HUES6 (cell line): ENCODE results near the gene ITGB5.
"Not testable (repeated sequence)": the region's sequence is repeated elsewhere in the genome, so short reads cannot be mapped to it uniquely, and the experiment has no call there.

ENCODE experiments used
- H3K27ac ChIP-seq: 2 replicates; pipeline ENCODE4 v1.7.0; 2013; ENCODE audit warnings: low read depth, mild to moderate bottlenecking, low read length, inconsistent platforms
- H3K27me3 ChIP-seq: 2 replicates; pipeline ENCODE4 v1.6.1; 2013; ENCODE audit warnings: low read length; ENCODE audit not compliant: control insufficient read depth, insufficient read depth
- H3K36me3 ChIP-seq: 2 replicates; pipeline ENCODE4 v1.6.1; 2013; ENCODE audit warnings: low read length; ENCODE audit not compliant: control insufficient read depth, insufficient read depth
- H3K4me1 ChIP-seq: 2 replicates; pipeline ENCODE4 v1.6.1; 2013; ENCODE audit warnings: low read length; ENCODE audit not compliant: control insufficient read depth, insufficient read depth
- H3K4me3 ChIP-seq: 2 replicates; pipeline ENCODE4 v1.5.1; 2013; ENCODE audit warnings: low read depth, low read length
- H3K9ac ChIP-seq: one replicate; pipeline ENCODE4 v1.6.1; 2013; ENCODE audit warnings: mild to moderate bottlenecking, low read length
- H3K9me3 ChIP-seq: 2 replicates; pipeline ENCODE4 v1.6.1; 2013; ENCODE audit warnings: low read depth, low read length; ENCODE audit not compliant: control insufficient read depth, insufficient read depth

ITGB5 gene

DNA sequence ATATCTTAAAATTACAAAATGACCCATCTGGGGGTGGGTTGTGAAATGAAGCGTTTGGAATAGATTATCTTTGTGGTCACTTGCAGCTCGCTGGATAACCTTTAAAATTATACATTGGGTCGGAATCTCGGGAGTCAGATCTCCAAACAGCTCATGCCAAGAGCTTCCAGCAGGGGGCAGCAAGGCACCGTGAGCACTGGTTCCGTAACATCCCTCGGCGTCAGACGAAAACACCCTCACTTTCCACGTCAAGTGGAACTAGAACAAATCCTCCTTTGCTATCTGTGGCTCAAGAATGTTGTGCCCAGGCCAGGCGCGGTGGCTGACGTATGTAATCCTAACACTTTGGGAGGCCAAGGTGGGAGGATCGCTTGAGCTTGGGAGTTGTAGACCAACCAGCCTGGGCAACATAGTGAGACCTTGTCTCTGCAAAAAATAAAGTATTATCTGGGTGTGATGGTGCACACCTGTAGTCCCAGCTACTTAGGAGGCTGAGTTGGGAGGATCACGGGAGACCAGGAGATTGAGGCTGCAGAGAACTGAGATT, 125.8 kb downstream of the ITGB5 start:
- Histone ChIP-seq H3K4me3 (no peak overlapping the region), H3K4me1 (peaks cover 39% of the 10 kb centered on the region), H3K27ac (no peak overlapping the region), H3K27me3 (no peaks in the 10 kb centered on the region), H3K36me3 (peaks cover 42% of the 10 kb centered on the region), H3K9me3 (no peaks in the 10 kb centered on the region), H3K9ac (no peak overlapping the region)

DNA sequence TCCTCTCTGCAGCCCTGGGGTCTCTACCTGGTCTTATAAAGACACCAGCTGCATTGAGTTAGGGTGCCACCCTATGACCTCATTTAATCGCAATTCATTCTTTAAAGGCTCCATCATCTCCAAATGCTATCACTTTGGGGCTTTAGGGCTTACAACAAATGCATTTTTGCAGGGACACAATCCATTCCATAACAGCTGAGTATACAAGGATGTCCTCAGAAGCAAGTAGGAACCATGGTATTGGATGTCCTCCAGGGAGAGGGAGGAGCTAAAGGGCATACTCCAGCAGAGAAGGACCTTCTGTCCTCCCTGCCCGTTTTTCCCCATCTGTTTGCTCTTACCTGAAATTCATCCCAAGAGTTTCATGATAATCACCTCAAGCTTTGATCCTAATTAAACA, 126.6 kb downstream of the ITGB5 start:
- H3K9me3 ChIP-seq: no peaks in the 10 kb centered on the region
- no peaks in the 10 kb centered on the region for H3K27me3 ChIP-seq
- no peak overlapping the region for H3K27ac ChIP-seq
- peaks cover 39% of the 10 kb centered on the region for H3K4me1 ChIP-seq
- H3K9ac ChIP-seq: no peak overlapping the region
- no peak overlapping the region for H3K4me3 ChIP-seq
- H3K36me3 ChIP-seq: peaks cover 35% of the 10 kb centered on the region

DNA sequence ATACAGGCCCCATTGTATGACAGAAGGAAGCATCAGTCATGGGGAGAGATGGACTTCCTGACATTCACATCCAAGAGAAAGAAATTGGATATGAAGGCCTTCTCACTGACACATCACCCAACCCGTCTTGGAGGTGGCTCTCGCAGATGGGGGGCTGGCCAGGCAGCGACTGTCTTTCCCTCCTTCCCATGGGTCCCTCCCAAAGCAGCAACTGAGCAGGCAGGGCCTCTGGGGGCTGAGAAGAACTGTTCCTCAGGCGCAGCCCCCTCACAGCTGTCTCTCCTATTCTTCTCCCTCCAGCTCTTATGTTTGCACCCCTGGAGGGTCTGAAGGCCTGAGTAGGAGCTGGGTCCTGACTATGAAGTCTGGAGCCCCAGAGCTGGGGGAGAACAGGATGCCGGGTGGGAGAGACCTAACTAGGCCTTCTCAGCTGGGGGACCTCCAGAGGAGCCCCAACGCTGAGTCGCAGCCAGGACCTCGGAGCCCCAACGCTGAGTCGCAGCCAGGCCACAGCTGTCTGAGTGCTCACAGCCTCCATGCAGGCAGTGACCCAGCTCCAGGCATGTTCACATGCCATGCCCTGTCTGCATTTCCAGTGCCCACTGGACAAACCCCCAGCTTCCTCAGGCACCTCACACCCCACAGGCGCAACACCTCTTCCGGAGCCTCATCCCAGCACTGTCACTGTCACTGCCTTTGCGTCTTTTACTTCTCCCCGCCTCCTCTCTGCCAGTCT, 127.3 kb downstream of the ITGB5 start:
- Histone ChIP-seq H3K4me1 (peaks cover 39% of the 10 kb centered on the region), H3K9ac (no peak overlapping the region), H3K27ac (no peak overlapping the region), H3K27me3 (no peaks in the 10 kb centered on the region), H3K9me3 (no peaks in the 10 kb centered on the region), H3K36me3 (peaks cover 28% of the 10 kb centered on the region), H3K4me3 (no peak overlapping the region)

DNA sequence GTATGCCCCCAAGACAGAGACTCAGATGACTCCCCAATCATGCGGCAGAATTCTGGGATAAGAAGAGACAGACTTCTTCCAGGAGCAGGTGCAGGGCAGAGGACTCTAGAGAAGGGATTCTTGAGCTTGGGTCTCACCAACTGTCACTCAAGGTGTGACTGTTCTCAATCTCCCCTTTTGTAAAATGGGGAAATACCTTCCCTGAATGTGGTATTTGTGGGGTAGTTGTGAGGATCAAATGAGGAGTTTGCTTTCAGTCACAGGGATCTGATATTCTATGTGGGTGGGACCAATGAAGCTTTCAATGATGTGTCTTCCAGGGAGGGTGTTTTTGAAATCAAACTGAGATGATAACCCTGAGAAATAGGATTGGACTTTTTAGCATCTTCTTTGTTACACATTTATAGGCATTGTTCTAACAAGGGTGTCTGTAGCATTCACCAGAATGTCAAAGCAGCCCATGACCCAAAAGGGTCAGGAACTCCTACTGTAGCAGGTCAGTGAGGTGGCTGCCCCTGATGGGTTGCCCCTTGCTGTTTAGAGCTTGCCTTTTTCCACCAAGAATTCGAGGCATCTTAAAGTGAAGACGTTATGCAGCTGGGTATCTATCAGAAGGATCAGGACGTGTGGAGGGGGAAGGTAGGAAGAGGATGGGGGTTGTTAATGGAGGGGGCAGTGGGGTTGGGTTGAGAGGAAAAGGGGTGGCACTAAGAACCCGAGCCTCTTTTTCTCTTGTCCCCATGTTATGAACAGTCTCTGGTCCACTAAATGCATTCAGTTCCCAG, 128.1 kb downstream of the ITGB5 start:
- no peak overlapping the region for H3K27ac ChIP-seq
- H3K4me1 ChIP-seq: peaks cover 39% of the 10 kb centered on the region
- peaks cover 20% of the 10 kb centered on the region for H3K36me3 ChIP-seq
- no peak overlapping the region for H3K9ac ChIP-seq
- H3K27me3 ChIP-seq: no peaks in the 10 kb centered on the region
- H3K9me3 ChIP-seq: no peaks in the 10 kb centered on the region
- H3K4me3 ChIP-seq: no peak overlapping the region

DNA sequence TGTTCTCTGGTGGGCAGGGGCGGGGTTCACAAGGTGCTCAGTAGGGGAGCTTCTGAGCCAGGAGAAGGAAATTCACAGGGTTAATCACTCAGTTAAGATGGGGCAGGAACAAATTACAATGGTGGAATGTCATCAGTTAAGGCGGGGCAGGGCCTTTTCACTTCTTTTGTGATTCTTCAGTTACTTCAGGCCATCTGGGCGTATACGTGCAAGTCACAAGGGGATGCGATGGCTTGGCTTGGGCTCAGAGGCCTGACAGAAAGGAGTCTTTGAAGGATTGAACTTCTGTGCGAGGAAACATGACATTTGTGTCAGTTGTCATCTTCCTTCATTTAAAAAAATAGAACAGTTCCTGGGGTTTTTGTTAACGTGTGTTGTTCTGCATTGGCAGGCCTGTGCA, 129.2 kb downstream of the ITGB5 start:
- Histone ChIP-seq H3K9ac (peak overlapping the region; percentile 10), H3K27ac (peak overlapping the region; percentile 60; the same call in 1 of the 2 replicates), H3K4me1 (peaks cover 39% of the 10 kb centered on the region)
- not testable (repeated sequence) for H3K4me3 ChIP-seq, H3K36me3 ChIP-seq, H3K27me3 ChIP-seq, H3K9me3 ChIP-seq

DNA sequence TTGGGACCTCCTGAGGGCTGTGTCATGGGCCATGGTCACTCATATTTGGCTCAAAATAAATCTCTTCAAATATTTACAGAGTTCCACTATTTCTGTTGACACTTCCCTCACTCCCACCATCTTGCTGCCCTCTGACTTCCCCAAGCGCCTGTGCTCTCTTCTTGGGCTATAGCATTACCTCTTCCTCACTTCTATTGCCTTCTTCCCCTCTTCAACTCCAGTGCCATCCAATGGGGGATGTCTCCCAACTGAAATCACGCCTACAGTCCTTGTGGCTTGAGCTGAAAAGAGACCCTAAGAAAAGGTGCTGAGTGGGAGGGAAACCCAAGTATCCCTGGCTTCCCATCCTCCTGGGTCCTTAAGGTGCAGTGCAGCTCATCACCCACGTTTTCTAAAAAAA, 135.1 kb downstream of the ITGB5 start:
- H3K36me3 ChIP-seq: peaks cover 6% of the 10 kb centered on the region; the same call in 1 of the 2 replicates
- no peaks in the 10 kb centered on the region for H3K27me3 ChIP-seq
- H3K9me3 ChIP-seq: 0 out of 2 replicates have a peak, but pooled peaks cover 3% of the 10 kb centered on the region
- H3K4me3 ChIP-seq: no peak overlapping the region; the same call in 1 of the 2 replicates
- no peak overlapping the region for H3K27ac ChIP-seq
- peaks cover 8% of the 10 kb centered on the region for H3K4me1 ChIP-seq
- H3K9ac ChIP-seq: peak overlapping the region; percentile 60

DNA sequence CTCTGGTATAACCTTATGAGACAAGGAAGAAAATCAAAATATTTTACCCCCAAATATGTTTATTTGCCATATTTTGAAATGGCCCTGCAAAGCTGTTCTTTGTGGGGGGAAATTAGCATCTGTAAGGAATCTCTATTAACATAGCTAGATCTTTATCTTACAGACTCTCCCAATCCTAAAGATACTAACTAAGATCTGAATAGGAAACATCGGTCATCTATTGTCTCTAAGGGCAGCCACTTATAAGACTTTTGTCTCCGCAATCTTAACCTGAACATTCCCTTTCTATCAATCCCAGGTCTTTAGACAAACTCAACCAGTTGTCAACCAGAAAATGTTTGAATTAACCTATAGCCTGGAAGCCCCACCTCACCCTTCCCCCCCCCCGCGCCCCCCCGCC, 135.7 kb downstream of the ITGB5 start:
- peaks cover 11% of the 10 kb centered on the region; the same call in 1 of the 2 replicates for H3K36me3 ChIP-seq
- peaks cover 3% of the 10 kb centered on the region; the same call in 1 of the 2 replicates for H3K4me1 ChIP-seq
- H3K9ac ChIP-seq: no peak overlapping the region
- H3K27ac ChIP-seq: no peak overlapping the region
- no peak overlapping the region for H3K4me3 ChIP-seq
- 0 out of 2 replicates have a peak, but pooled peaks cover 3% of the 10 kb centered on the region for H3K9me3 ChIP-seq
- H3K27me3 ChIP-seq: no peaks in the 10 kb centered on the region

DNA sequence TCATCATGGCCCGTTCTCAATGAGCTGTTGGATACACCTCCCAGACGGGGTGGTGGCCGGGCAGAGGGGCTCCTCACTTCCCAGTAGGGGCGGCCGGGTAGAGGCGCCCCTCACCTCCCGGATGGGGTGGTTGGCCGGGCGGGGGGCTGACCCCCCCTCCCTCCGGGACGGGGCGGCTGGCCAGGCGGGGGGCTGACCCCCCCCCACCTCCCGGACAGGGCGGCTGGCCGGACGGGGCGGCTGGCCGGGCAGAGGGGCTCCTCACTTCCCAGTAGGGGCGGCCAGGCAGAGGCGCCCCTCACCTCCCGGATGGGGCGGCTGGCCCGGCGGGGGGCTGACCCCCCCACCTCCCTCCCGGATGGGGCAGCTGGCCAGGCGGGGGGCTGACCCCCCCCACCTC, 137.3 kb downstream of the ITGB5 start:
- not testable (repeated sequence) for H3K27ac ChIP-seq, H3K4me1 ChIP-seq, H3K4me3 ChIP-seq, H3K9me3 ChIP-seq, H3K9ac ChIP-seq, H3K27me3 ChIP-seq
- peaks cover 28% of the 10 kb centered on the region for H3K36me3 ChIP-seq

DNA sequence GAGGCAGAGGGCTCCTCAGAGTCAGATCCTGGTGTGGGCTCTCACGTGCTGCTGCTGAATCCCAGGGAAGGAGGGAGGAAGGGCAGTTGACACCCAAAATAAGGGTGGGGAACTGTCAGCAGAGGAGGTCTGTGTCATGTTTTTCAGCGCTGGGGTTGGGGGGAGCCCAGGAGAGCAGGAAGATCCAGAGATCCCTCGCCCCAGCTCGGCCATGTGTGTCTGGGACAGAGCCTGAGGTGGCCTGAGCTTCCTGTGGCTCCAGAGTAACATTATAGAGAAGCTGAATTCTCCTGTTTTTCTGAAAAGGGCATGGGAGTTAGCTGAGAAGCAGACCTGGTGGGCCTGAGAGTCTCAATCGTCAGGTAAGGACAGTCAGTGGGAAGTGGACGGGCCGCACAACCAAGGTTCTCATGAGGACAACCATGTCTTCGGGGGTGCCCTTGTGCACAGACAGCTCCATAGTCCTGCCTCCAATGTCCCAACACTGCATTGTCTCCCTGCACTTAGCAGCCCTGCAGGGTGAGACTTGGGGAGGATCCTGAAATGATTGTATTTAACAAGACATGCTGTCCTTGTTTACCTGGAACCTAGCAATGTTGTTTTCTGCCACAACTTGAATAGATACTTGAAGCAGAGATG, 138.5 kb downstream of the ITGB5 start:
- peaks cover 40% of the 10 kb centered on the region for H3K36me3 ChIP-seq
- H3K27ac ChIP-seq: no peak overlapping the region
- H3K4me1 ChIP-seq: peaks cover 3% of the 10 kb centered on the region
- no peak overlapping the region for H3K4me3 ChIP-seq
- 0 out of 2 replicates have a peak, but pooled peaks cover 3% of the 10 kb centered on the region for H3K9me3 ChIP-seq
- no peaks in the 10 kb centered on the region for H3K27me3 ChIP-seq
- H3K9ac ChIP-seq: no peak overlapping the region

DNA sequence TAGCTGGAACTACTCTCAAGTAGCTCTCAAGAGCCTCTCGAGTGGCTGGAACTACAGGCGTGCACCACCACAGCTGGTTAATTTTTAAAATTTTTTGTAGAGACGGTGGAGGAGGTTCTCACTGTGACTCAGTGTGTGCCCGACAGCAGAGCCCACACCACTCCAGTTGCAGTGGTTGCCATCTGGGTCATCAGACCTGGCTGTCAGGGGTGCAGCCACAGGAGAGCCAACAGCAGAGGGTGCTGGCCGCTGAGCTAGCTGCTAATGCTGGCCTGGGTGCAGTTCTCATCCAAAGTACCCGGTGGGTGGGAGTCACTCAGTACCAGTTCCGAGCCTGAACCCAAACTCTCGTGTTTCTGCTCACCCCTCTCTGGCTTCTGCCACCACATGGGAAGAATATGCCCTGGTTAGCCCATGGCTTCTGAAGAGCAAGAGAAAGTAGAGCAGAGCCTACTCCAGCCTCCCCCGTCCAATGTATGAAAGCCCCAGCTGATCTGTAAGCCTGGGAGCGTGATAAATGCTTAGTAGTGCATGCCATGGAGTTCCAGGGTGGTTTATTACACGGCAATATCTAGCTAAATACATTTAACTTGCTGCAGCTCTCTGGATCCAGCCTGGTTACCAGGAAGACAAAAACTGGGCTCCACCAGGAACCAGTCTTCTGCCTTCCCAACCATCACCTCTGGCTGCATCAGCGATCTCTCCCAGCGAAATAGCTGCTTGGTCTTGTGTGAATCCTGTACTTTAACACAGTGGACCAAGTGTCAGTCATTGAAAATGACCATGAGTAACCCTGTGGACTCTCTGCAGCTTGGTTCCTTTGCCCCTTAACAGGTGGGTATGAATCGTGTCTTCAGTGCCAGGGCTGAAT, 139.8 kb downstream of the ITGB5 start:
- H3K27me3 ChIP-seq: no peaks in the 10 kb centered on the region
- no peak overlapping the region for H3K27ac ChIP-seq
- no peak overlapping the region for H3K9ac ChIP-seq
- H3K36me3 ChIP-seq: peaks cover 46% of the 10 kb centered on the region
- peaks cover 3% of the 10 kb centered on the region for H3K4me1 ChIP-seq
- no peak overlapping the region for H3K4me3 ChIP-seq
- 0 out of 2 replicates have a peak, but pooled peaks cover 3% of the 10 kb centered on the region for H3K9me3 ChIP-seq
